Endothelial cell of umbilical vein (primary cell): ENCODE data around the gene RBM47. TPM values are rescaled to one million over a fixed set of nuclear protein-coding genes. Genes with fewer than 3 reads are reported as not detected.

Experiments used
- BruUV-seq: library from RNA; stranded (reverse); fragments of 400-500 nt; replicated peaks from 2 replicates; lab custom pipeline; 2021; lab: Mats Ljungman, UMichigan
- CTCF ChIA-PET: fragments of 300-600, 350-600 bp; sonication (Branson Sonifier 250); formaldehyde crosslinking; loops from one replicate; lab custom pipeline; 2021; ENCODE audit warnings: antibody characterized with exemption, inconsistent platforms; lab: Charles Lee
- POLR2A ChIA-PET: fragments of 300-600, 350-600 bp; sonication (Branson Sonifier 250); formaldehyde crosslinking; loops from one replicate; lab custom pipeline; 2021; ENCODE audit warnings: antibody characterized with exemption, inconsistent platforms; lab: Charles Lee
- DNase-seq: peaks from one replicate; pipeline ENCODE4 v3.0.0-alpha.2; 2011; ENCODE audit warnings: low read depth, low spot score
- FAIRE-seq: peaks from 2 replicates; lab custom pipeline; 2011; peaks lifted over from hg19 to GRCh38; lab: Jason Lieb, UNC
- H2AFZ ChIP-seq: 2 replicates; pipeline ENCODE4 v1.6.0; 2012; ENCODE audit warnings: low read depth, low read length, control low read depth, inconsistent platforms
- H3K27ac ChIP-seq: 2 replicates; pipeline ENCODE4 v1.5.1; 2011; ENCODE audit warnings: low read depth, mild to moderate bottlenecking, control low read depth, low read length, moderate library complexity; ENCODE audit not compliant: insufficient read depth
- H3K27me3 ChIP-seq, 2 experiments: 2 replicates each; pipeline versions ENCODE4 v1.6.0 to v1.6.1; 2011; ENCODE audit warnings: low read length in 2 of 2, mixed read lengths in 1 of 2; ENCODE audit not compliant: control insufficient read depth in 2 of 2, insufficient read depth in 2 of 2
- H3K36me3 ChIP-seq, 2 experiments: 2 replicates in 1 of 2; 3 replicates in 1 of 2; pipeline ENCODE4 v1.5.1; 2011; ENCODE audit warnings: low read length in 2 of 2, mild to moderate bottlenecking in 1 of 2, moderate library complexity in 1 of 2; ENCODE audit not compliant: control insufficient read depth in 2 of 2, insufficient read depth in 2 of 2; ENCODE audit errors: extremely low read depth in 1 of 2
- H3K4me1 ChIP-seq: 3 replicates; pipeline ENCODE4 v1.5.1; 2011; ENCODE audit warnings: mild to moderate bottlenecking, low read length; ENCODE audit not compliant: control insufficient read depth, insufficient read depth; ENCODE audit errors: extremely low read depth
- H3K4me2 ChIP-seq: 2 replicates; pipeline ENCODE4 v1.6.1; 2011; ENCODE audit warnings: low read length, control low read depth, mixed read lengths; ENCODE audit not compliant: insufficient read depth
- H3K4me3 ChIP-seq, 3 experiments: fragments of 200-600 bp in 1 of 3; sonication (generic), shearing (Covaris generic) in 1 of 3; replicated peaks in 1 of 3; 2 replicates each; pipeline ENCODE4 v1.5.1; 2011 to 2016; ENCODE audit warnings: control low read depth in 3 of 3, low read length in 3 of 3, mild to moderate bottlenecking in 2 of 3, inconsistent platforms in 1 of 3, low read depth in 1 of 3, moderate library complexity in 1 of 3; ENCODE audit not compliant: insufficient read depth in 1 of 3
- H3K79me2 ChIP-seq: 2 replicates; pipeline ENCODE4 v1.6.0; 2012; ENCODE audit warnings: low read length, inconsistent platforms; ENCODE audit not compliant: control insufficient read depth, insufficient read depth
- H3K9ac ChIP-seq: replicated peaks from 2 replicates; pipeline ENCODE3; 2011; ENCODE audit warnings: low read length, control low read depth; ENCODE audit not compliant: insufficient read depth; ENCODE audit errors: extremely low read depth
- H3K9me1 ChIP-seq: replicated peaks from 3 replicates; pipeline ENCODE4 v1.6.0; 2011; ENCODE audit warnings: mild to moderate bottlenecking, low read length; ENCODE audit not compliant: control insufficient read depth, insufficient read depth; ENCODE audit errors: extremely low read depth
- H3K9me3 ChIP-seq: replicated peaks from 2 replicates; pipeline ENCODE4 v1.5.1; 2012; ENCODE audit warnings: low read length, inconsistent platforms; ENCODE audit not compliant: control insufficient read depth, insufficient read depth
- H4K20me1 ChIP-seq: replicated peaks from 2 replicates; pipeline ENCODE3; 2011; ENCODE audit warnings: mild to moderate bottlenecking, low read length; ENCODE audit not compliant: control insufficient read depth, insufficient read depth; ENCODE audit errors: extremely low read depth
- CTCF ChIP-seq, 2 donors: IDR thresholded peaks; 1 replicate in 1 of 2; 2 replicates in 1 of 2; pipeline ENCODE4 v1.5.1; 2011; ENCODE audit warnings: low read length in 2 of 2, mild to moderate bottlenecking in 2 of 2, moderate library complexity in 2 of 2, control low read depth in 1 of 2, inconsistent platforms in 1 of 2, low read depth in 1 of 2; ENCODE audit not compliant: insufficient read depth in 1 of 2; ENCODE audit errors: extremely low read depth in 1 of 2
- EZH2 ChIP-seq: IDR thresholded peaks from 2 replicates; pipeline ENCODE4 v1.6.1; 2012; ENCODE audit warnings: borderline replicate concordance, low read depth, mild to moderate bottlenecking, moderate library complexity, low read length, inconsistent platforms; ENCODE audit not compliant: severe bottlenecking
- FOS ChIP-seq: IDR thresholded peaks from 2 replicates; pipeline ENCODE4 v1.6.1; 2011; ENCODE audit warnings: mild to moderate bottlenecking, low read length, moderate library complexity, borderline replicate concordance; ENCODE audit not compliant: insufficient read depth
- GATA2 ChIP-seq: IDR thresholded peaks from 2 replicates; pipeline ENCODE4 v1.7.0; 2011; ENCODE audit warnings: low read depth, mild to moderate bottlenecking, moderate library complexity, mixed read lengths, low read length; ENCODE audit not compliant: insufficient read length, insufficient read depth
- JUN ChIP-seq: IDR thresholded peaks from 2 replicates; pipeline ENCODE4 v1.6.1; 2011; ENCODE audit warnings: borderline replicate concordance, low read depth; ENCODE audit not compliant: insufficient read length, insufficient read depth
- MAX ChIP-seq: IDR thresholded peaks from 2 replicates; pipeline ENCODE4 v1.6.1; 2011; ENCODE audit not compliant: insufficient read depth, insufficient read length
- MYC ChIP-seq: IDR thresholded peaks from one replicate; pipeline ENCODE4 v1.6.1; 2011; ENCODE audit warnings: mild to moderate bottlenecking, low read depth, low read length
- POLR2A ChIP-seq: IDR thresholded peaks from 2 replicates; pipeline ENCODE4 v1.6.1; 2012; ENCODE audit warnings: low read depth, mild to moderate bottlenecking, control low read depth, low read length
- POLR2AphosphoS5 ChIP-seq: IDR thresholded peaks from 2 replicates; pipeline ENCODE4 v1.6.1; 2012; ENCODE audit warnings: low read depth, mild to moderate bottlenecking, control low read depth, low read length, moderate library complexity; ENCODE audit not compliant: insufficient read depth
- dilution Hi-C: fragments of 300-500 bp; cut with MboI; formaldehyde crosslinking; loops from one replicate; pipeline ENCODE4 v1.15.0; 2019; ENCODE audit warnings: low sequenced_read_pairs; ENCODE audit not compliant: extremely low pct_ligation_motif_present
- intact Hi-C: fragments of 100-400 bp; cut with micrococcal nuclease; formaldehyde crosslinking; loops from one replicate; pipeline ENCODE4 v1.10.0; 2022
- polyA plus RNA-seq, 4 experiments: library from polyadenylated mRNA; depleted of rRNA in 3 of 4; stranded (reverse) in 3 of 4; unstranded in 1 of 4; fragments of >200 nt; gene quantifications; 2 replicates each; pipeline versions ENCODE4 v1.2.1 to v1.2.3, GENCODE V29; 2011 to 2012; ENCODE audit warnings: missing spikeins in 1 of 4
- total RNA-seq: library from RNA; stranded (reverse); gene quantifications from 2 replicates; pipeline ENCODE4 v1.2.3, GENCODE V29; 2021

RBM47 gene
- total and polyA plus RNA-seq, 2 donors (not counting 3 experiments of a cell fraction or from before 2014, with no cell fraction given): not detected

GRCh38 chr4:40627540-40627939 lies 2.1 kb downstream of the RBM47 start:
- dilution Hi-C loops (no loop called here), intact Hi-C loops (no loop called here)
- Histone ChIP-seq H3K27ac (no peak overlapping the region), H3K79me2 (no peaks in the 10 kb centered on the region), H3K4me2 (no peak overlapping the region), H3K9me1 (no peaks in the 10 kb centered on the region), H3K36me3 (no peaks in the 10 kb centered on the region), H3K9me3 (no peaks in the 10 kb centered on the region), H3K9ac (no peak overlapping the region), H4K20me1 (no peaks in the 10 kb centered on the region), H3K4me1 (peaks cover 6% of the 10 kb centered on the region), H3K27me3 (peaks cover 29 to 46% of the 10 kb centered on the region in 2 experiments), H2AFZ (no peak overlapping the region), H3K4me3 (no peak overlapping the region)
- POLR2A ChIA-PET: no interaction called here
- CTCF ChIA-PET: interaction anchor here (1.4 kb wide), 1 partner anchor 13 kb away, joined by 5 read pairs; no protein-coding TSS in a partner anchor
- TF ChIP-seq FOS: no peak
- DNase-seq (no peak), FAIRE-seq (no peak)
- BruUV-seq: no TSS peak

GRCh38 chr4:40626183-40626990 lies 3.3 kb downstream of the RBM47 start:
- CTCF ChIA-PET: interaction anchor here (1.3 to 1.4 kb wide), 2 partner anchors 10 to 11 kb away, joined by 3 to 5 read pairs; no protein-coding TSS in a partner anchor
- Histone ChIP-seq H3K9ac (no peak overlapping the region), H3K79me2 (no peaks in the 10 kb centered on the region), H3K27ac (no peak overlapping the region), H4K20me1 (no peaks in the 10 kb centered on the region), H3K36me3 (no peaks in the 10 kb centered on the region), H3K9me3 (no peaks in the 10 kb centered on the region), H3K9me1 (no peaks in the 10 kb centered on the region), H3K4me2 (no peak overlapping the region), H3K27me3 (peaks cover 29 to 46% of the 10 kb centered on the region in 2 experiments), H3K4me1 (peaks cover 6% of the 10 kb centered on the region), H2AFZ (no peak overlapping the region), H3K4me3 (no peak overlapping the region)
- FAIRE-seq: no peak
- intact Hi-C loops: no loop called here
- dilution Hi-C loops: no loop called here
- POLR2A ChIA-PET: no interaction called here
- no TSS peak for BruUV-seq
- TF ChIP-seq JUN (no peak), MAX (no peak), MYC (no peak), GATA2 (no peak), FOS (no peak), CTCF (IDR thresholded peaks at IDR 0.05; ENCODE audit: extremely low read depth in 1 of 2, insufficient read depth in 1 of 2, low read depth in 1 of 2, low read length in 2 of 2) (no peak), POLR2AphosphoS5 (no peak), POLR2A (no peak), EZH2 (no peak)
- no peak for DNase-seq
